Coronary artery (tissue), 2 donors: ENCODE measurements around the gene CBX1.
"Not testable (repeated sequence)": the region's sequence is repeated elsewhere in the genome, so short reads cannot be mapped to it uniquely, and the experiment has no call there.

Experiments
- DNase-seq: peaks from one replicate; pipeline ENCODE4 v3.0.0-alpha.2; 2017; ENCODE audit warnings: low spot score
- H3K27ac ChIP-seq, 2 donors: fragments of 200-600 bp; sonication (generic); one replicate each; pipeline ENCODE4 v1.5.1; 2016 to 2019
- H3K4me3 ChIP-seq: fragments of 200-600 bp; sonication (generic); 2 replicates; pipeline ENCODE4 v1.5.1; 2016; ENCODE audit warnings: mild to moderate bottlenecking, moderate library complexity
- CTCF ChIP-seq: fragments of 200-600 bp; sonication (generic); IDR thresholded peaks from one replicate; pipeline ENCODE4 v1.5.1; 2019; ENCODE audit warnings: antibody characterized with exemption

CBX1 gene

GRCh38 chr17:48095611-48096010, 5.7 kb downstream of the CBX1 start:
- no peak for TF ChIP-seq CTCF
- no peak overlapping the region for H3K27ac ChIP-seq
- no peak for DNase-seq

GRCh38 chr17:48093341-48094045, 7.8 kb downstream of the CBX1 start:
- no peak for DNase-seq
- Histone ChIP-seq H3K27ac (no peak overlapping the region), H3K4me3 (no peak overlapping the region)
- TF ChIP-seq CTCF, result no peak

More at GRCh38 chr17:48095611-48096010, 5.7 kb downstream of the CBX1 start:
- no peak overlapping the region for H3K4me3 ChIP-seq

- no peak for TF ChIP-seq CTCF
- Histone ChIP-seq H3K4me3 (no peak overlapping the region), H3K27ac (no peak overlapping the region)
- no peak for DNase-seq
Observed at GRCh38 chr17:48084932-48085331, 16.3 kb downstream of the CBX1 start.

- no peak for TF ChIP-seq CTCF
- DNase-seq, result no peak
- H3K4me3 ChIP-seq, result no peak overlapping the region
- no peak overlapping the region for H3K27ac ChIP-seq
Observed at GRCh38 chr17:48081858-48082257, 19.4 kb downstream of the CBX1 start.

- not testable (repeated sequence) for DNase-seq, H3K4me3 ChIP-seq, H3K27ac ChIP-seq
Observed at GRCh38 chr17:48077152-48077551, 24.1 kb downstream of the CBX1 start.

- peak; percentile 60 for TF ChIP-seq CTCF
- DNase-seq, result no peak
- peak overlapping the region in 1 of 2 donors; percentile 48 for H3K27ac ChIP-seq
- H3K4me3 ChIP-seq, result no peak overlapping the region
Observed at GRCh38 chr17:48074322-48075081, 26.8 kb downstream of the CBX1 start.

GRCh38 chr17:48073566-48074094, 27.6 kb downstream of the CBX1 start:
- not testable (repeated sequence) for H3K4me3 ChIP-seq, DNase-seq
- H3K27ac ChIP-seq, result peak overlapping the region in 1 of 2 donors; percentile 48

GRCh38 chr17:48072811-48073210, 28.5 kb downstream of the CBX1 start:
- not testable (repeated sequence) for DNase-seq, H3K4me3 ChIP-seq, H3K27ac ChIP-seq
